CD4-positive, alpha-beta T cell treated with Interleukin-15 for 1 hour (primary cell): ENCODE results near the gene SOX15.

Source experiments
- DNase-seq: peaks from one replicate; pipeline ENCODE4 v3.0.0-alpha.2; 2020

The SOX15 gene

GRCh38 chr17:7576432-7576937 lies 13.4 kb downstream of the SOX15 start:
- DNase-seq: no peak

GRCh38 chr17:7575959-7576358 lies 13.9 kb downstream of the SOX15 start:
- DNase-seq: no peak

DNA sequence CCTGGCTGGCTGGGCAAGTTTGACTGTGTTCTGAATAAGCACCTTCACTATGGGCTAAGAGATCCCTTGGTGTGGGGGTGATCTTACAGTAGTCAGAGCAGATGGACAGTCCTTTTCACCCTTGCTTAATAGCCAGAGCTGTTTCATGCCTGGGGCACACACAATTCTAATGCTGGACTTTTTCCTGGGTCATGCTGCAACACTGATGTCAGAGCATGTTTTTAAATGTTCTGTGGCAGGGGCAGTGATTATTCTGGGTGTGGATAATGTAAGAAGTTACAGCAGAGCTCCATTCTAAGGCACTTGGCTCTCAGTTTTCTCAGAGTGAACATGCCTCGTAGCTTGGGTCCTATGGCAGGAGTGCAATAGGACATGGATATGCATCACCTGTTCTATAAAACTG lies 14.4 kb downstream of the SOX15 start:
- no peak for DNase-seq

DNA sequence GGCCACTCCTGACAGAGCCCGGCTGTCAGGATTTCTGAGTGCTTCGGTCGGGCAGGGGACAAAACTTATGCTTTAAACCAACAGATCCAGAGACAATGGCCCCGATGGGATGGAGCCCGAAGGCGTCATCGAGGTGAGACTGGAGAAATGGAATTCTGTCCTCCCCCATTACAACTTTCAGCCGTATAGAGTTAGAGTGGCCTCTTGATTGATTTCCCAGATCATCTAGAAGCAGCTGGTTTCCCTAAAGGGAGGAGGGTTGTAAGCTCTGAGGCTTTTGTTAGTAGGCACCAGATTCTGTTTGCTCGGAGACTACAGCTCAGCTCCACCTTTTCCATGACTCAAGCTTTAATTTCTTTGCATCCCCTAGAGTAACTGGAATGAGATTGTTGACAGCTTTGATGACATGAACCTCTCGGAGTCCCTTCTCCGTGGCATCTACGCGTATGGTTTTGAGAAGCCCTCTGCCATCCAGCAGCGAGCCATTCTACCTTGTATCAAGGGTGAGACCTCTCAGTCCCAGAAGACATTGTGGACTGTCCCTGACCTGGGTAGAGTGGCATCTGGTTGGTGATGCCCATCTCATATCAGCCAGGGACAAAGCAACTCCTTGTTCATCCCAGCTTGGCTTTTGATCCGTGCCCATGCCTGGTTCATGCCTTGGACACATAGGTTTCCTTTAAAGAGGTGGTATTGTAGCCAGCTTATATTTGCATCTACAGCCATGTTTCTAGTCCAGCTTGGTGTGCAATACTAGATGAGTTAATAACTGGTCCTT lies 15.5 kb downstream of the SOX15 start:
- DNase-seq: no peak

GRCh38 chr17:7573324-7574080 lies 16.4 kb downstream of the SOX15 start:
- DNase-seq: peak; percentile 94

DNA sequence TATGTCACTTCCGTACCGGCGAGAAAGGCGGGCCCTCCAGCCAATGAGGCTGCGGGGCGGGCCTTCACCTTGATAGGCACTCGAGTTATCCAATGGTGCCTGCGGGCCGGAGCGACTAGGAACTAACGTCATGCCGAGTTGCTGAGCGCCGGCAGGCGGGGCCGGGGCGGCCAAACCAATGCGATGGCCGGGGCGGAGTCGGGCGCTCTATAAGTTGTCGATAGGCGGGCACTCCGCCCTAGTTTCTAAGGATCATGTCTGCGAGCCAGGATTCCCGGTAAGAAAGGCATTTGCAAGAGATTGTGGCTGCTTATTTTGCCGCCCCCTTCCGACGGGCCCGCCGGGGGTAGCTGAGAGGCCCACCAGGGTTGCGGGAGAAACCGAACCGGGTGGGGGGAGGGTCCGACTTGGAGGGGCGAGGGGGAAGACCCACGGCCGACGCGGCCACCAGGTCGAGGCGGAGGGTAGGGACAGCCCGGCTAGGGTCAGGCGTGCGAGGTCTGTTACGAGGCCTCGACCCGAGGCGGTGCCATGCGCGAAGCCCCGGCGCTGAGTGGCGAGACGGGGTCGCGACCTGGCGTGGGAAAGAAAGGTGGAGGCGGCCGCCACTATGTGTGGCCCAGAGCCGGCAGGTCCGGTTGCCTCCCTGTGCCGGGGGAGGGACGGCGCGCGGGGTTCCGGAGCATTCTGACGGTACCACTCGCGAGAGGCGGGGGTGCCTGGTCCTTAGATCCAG lies 17.1 kb downstream of the SOX15 start:
- DNase-seq: peak; percentile 100

GRCh38 chr17:7572338-7572587 lies 17.6 kb downstream of the SOX15 start:
- no peak for DNase-seq

DNA sequence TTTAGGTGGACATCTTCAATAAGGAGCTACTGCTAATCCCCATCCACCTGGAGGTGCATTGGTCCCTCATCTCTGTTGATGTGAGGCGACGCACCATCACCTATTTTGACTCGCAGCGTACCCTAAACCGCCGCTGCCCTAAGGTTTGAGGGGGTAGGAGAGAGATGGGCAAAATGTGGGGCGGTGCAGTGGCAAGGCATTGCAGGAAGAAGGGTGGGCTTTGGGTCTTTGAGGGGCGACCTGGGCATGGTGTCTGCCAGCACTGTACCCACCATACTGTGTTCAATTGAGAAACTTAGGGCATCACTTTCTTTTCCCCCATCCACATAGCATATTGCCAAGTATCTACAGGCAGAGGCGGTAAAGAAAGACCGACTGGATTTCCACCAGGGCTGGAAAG lies 19.5 kb downstream of the SOX15 start:
- no peak for DNase-seq

DNA sequence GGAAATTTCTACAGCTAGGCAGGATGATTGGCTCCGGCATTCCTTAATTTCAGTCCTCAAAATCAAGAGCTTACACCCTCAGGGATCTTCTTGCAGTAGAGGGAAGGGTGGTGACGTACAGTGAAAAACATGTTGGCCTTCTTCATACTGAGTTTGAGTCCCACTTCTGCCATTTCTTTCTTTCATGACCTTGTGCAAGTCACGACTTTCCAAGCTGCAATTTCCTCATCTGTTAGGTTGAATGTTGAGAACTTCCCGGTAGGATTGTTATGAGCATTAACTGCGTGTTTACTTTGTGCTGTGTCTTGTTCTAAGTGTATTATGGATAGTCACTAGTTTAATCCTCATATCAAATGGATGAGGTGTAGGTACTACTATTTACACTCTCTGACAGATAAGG lies 20.3 kb downstream of the SOX15 start:
- no peak for DNase-seq

- DNase-seq: no peak
Observed at GRCh38 chr17:7563115-7563869, 26.6 kb downstream of the SOX15 start.

DNA sequence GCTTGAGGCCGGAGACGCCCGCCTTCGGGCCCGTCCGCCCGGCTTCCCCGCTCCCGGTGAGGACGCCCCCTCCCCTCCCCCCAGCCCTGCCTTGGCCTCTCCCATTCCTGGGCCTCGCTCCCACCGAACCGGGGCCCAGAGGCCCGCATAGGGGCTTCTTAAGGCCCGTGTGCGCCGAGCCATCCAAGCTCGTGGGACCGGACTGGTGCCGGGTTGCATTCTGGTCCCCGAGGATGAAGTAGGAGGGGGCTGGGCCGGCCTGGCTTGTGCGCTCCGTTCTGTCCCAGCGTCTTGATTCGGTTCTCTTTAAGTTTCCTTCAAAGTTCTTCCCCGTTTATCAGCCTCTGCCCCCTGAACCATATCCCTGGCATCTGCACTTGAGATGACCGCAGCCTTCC lies 27.7 kb downstream of the SOX15 start:
- DNase-seq: no peak

DNA sequence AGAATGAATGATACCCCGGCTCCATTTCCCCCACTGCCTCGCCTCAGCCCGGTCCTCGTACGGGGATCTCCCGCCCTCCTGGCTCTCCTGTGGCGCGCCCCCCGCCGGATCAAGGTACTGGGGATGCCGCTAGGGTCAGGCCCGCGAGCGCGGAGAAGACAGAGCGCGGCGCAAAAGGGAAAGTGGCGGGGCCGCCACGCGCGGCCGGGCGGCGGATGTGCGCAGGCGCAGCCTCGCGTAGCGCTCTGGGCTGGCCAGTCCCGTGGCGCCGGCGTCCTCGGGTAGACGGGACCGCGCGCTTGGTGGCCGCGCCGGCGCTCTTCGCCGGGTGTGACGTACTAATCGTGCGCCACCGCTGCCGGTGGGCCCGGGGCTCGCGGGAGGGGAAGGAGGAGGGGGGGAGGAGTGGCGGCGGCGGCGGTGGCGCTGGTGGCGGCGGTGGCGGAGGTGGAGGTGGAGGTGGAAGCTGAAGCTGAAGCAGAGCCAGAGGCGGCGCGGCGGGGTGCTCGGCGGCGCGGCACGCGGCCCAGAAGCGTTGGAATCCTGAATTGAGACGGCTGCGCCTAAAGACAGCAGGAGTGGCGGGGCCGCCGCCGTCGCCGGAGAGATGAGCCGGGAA lies 28.2 kb downstream of the SOX15 start, which contains the start of gene SENP3:
SENP3 (plus strand) TSS at position 331 of the 619 bp plus-strand sequence. CDS start 1,158 bp downstream, outside the sequence.
- DNase-seq: peak; percentile 93

DNA sequence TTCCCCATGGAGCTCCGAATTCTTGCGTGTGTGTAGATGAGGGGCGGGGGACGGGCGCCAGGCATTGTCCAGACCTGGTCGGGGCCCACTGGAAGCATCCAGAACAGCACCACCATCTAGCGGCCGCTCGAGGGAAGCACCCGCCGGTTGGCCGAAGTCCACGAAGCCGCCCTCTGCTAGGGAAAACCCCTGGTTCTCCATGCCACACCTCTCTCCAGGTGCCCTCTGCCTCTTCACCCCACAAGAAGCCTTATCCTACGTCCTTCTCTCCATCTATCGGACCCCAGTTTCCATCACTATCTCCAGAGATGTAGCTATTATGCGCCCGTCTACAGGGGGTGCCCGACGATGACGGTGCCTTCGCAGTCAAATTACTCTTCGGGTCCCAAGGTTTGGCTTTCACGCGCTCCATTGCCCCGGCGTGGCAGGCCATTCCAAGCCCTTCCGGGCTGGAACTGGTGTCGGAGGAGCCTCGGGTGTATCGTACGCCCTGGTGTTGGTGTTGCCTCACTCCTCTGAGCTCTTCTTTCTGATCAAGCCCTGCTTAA lies 28.8 kb downstream of the SOX15 start:
- peak; percentile 84 for DNase-seq

- peak; percentile 59 for DNase-seq
Observed at GRCh38 chr17:7560172-7561027, 29.5 kb downstream of the SOX15 start.

GRCh38 chr17:7559320-7560171 lies 30.3 kb downstream of the SOX15 start:
- no peak for DNase-seq

DNA sequence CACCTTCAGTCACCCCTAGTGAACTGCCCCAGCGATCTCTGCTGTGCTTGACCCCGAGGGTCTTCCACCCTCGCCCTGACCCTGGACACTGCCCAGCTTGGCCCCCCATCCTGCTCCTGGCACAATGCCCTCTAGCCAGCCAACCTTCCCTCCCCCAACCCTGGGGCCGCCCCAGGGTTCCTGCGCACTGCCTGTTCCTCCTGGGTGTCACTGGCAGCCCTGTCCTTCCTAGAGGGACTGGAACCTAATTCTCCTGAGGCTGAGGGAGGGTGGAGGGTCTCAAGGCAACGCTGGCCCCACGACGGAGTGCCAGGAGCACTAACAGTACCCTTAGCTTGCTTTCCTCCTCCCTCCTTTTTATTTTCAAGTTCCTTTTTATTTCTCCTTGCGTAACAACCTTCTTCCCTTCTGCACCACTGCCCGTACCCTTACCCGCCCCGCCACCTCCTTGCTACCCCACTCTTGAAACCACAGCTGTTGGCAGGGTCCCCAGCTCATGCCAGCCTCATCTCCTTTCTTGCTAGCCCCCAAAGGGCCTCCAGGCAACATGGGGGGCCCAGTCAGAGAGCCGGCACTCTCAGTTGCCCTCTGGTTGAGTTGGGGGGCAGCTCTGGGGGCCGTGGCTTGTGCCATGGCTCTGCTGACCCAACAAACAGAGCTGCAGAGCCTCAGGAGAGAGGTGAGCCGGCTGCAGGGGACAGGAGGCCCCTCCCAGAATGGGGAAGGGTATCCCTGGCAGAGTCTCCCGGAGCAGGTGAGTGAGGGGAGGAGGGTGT lies 31.2 kb downstream of the SOX15 start, which contains the start of gene TNFSF13:
TNFSF13 (plus strand) TSS at position 207 of the 776 bp plus-strand sequence; CDS start at position 497, 290 bp downstream.
- no peak for DNase-seq

- DNase-seq: peak; percentile 69
Observed at GRCh38 chr17:7557775-7558543, 31.9 kb downstream of the SOX15 start.

DNA sequence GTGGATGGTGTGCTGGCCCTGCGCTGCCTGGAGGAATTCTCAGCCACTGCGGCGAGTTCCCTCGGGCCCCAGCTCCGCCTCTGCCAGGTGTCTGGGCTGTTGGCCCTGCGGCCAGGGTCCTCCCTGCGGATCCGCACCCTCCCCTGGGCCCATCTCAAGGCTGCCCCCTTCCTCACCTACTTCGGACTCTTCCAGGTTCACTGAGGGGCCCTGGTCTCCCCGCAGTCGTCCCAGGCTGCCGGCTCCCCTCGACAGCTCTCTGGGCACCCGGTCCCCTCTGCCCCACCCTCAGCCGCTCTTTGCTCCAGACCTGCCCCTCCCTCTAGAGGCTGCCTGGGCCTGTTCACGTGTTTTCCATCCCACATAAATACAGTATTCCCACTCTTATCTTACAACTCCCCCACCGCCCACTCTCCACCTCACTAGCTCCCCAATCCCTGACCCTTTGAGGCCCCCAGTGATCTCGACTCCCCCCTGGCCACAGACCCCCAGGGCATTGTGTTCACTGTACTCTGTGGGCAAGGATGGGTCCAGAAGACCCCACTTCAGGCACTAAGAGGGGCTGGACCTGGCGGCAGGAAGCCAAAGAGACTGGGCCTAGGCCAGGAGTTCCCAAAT lies 32.6 kb downstream of the SOX15 start:
- no peak for DNase-seq
